ENCODE measurements around the gene ACOX1.

The ACOX1 gene

GRCh38 chr17:75922963-75923874 is 55.7 kb downstream of the ACOX1 start:
- TF ChIP-seq CTCF (conservative IDR thresholded peaks at IDR 0.05; ENCODE audit: low read depth, low read length) = no peak
- DNase-seq (ENCODE audit: low read depth) = no peak
- H3K4me3 ChIP-seq (ENCODE audit: low read depth, low read length) = no peak overlapping the region

DNA sequence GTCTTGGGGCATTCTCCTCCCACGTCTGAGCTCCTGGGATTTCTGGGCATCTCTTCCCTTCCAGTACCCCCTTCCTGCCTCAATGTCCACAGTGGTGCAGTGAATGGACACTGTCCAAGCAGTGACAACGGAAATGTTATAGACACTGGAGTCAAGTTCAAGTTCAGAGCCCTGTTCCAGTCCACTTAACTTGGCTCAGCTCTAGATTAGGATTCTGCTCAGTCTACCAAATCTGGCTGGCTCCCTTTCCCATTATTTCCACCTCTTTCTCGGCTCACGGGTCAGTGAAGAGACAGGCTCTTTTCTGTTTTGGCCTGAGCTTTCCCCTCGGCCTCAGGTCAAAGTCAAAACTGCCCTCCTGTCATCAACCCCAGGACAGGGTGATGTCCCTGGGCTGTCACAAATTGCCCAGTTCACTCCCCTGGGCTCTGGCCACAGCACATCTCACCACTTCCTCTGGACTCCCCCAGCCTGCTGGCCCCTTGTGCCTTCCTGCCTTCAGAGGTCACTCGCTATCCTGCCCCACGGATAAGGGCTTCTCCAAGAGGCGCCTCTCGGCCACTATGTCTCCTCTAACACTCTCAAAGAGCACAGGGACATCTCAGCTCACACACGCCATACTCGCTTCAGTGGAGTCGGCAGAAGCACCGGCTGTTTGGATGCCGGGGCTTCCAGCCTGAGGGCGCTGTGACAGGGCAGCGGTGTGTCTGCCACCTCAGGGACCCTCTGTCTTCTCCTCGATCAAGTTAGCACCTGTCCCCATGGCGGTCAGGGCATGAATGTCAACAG is 56.6 kb downstream of the ACOX1 start:
- TF ChIP-seq CTCF (conservative IDR thresholded peaks at IDR 0.05; ENCODE audit: low read depth, low read length) = no peak

GRCh38 chr17:75921596-75921995 is 57.4 kb downstream of the ACOX1 start:
- DNase-seq (ENCODE audit: low read depth) = no peak
- H3K4me3 ChIP-seq (ENCODE audit: low read depth, low read length) = no peak overlapping the region
- no peak for TF ChIP-seq CTCF (conservative IDR thresholded peaks at IDR 0.05; ENCODE audit: low read depth, low read length)

More for the DNA sequence above, 56.6 kb downstream of the ACOX1 start:
- DNase-seq (ENCODE audit: low read depth) = no peak
- H3K4me3 ChIP-seq (ENCODE audit: low read depth, low read length) = no peak overlapping the region

DNA sequence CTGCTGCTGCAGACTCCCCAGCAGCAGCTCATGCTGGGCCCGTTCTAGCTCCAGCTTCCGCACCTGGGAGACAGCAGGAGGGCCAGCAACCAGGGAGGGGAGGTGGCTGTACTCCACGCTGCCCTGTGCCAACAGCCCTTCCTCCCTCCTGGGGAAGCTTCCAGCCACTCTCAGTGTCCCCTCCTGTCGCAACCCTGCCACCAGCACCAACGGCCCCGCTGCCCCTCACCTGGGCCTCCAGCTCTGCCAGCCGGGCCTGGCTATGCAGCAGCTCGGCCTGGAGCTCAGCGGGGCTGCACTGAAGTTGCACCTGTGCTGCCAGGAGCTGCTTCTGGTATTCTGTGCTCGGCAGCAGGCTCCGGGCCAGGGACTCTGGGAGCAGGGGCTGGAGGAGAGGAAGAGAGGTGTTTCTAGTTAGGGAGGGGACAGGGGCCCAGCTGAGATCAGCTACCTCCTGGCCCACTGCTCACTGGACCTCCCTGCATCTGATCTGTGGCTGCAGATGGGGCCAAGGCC is 58.9 kb downstream of the ACOX1 start:
- H3K4me3 ChIP-seq (ENCODE audit: low read depth, low read length) = no peak overlapping the region
- no peak for DNase-seq (ENCODE audit: low read depth)
- TF ChIP-seq CTCF (conservative IDR thresholded peaks at IDR 0.05; ENCODE audit: low read depth, low read length) = no peak

DNA sequence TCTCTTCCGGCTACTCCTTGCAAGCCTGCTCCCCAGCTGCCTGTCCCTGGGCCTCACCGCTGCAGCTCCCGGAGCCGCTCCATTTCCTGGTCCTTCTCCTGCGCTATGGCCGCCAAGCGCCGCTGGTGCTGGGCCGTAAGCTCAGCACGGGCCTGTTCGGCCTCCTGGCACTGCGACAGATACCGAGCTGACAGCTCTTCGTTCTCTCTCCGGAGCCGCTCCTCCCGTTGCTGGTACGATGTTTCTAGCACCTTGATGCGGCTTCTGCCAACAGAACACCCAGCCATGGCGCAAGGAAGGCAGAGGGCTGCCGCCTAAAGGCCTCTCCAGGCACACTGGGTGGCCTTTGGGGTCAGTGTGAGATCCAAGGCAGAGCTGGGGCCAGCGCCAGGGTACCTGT is 59.4 kb downstream of the ACOX1 start:
- TF ChIP-seq CTCF (conservative IDR thresholded peaks at IDR 0.05; ENCODE audit: low read depth, low read length) = no peak
- H3K4me3 ChIP-seq (ENCODE audit: low read depth, low read length) = no peak overlapping the region
- no peak for DNase-seq (ENCODE audit: low read depth)

DNA sequence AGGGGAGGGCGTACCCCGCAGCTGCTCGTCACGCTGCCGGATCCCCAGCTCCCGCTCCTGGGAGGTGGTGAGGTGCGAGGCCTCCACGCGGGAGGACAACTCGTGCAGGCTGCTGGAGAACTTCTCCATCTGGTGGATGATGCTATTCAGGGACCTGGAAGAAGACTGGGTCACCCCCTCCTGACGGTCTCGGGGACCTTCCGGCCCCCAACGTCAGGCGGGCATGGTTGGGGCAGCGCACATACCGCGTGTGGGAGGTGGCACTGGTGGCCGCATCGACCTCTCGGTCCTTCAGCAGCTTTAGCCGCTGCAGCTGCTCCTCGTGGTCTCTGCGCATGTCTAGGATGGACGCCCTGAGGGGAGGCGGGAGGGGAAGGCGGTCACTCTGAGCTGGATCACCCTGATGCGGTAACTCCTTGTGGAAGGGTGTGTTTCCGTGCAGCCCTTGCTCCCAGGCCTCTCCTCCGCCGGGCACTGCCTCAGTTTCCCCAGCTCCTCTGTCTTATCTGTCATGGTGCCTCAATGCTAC is 61.0 kb downstream of the ACOX1 start:
- no peak for DNase-seq (ENCODE audit: low read depth)
- no peak overlapping the region for H3K4me3 ChIP-seq (ENCODE audit: low read depth, low read length)
- TF ChIP-seq CTCF (conservative IDR thresholded peaks at IDR 0.05; ENCODE audit: low read depth, low read length) = no peak
